Uterus (tissue), 4 donors: ENCODE measurements around the gene SLC17A2. TPM values are rescaled to one million over a fixed set of nuclear protein-coding genes. Genes with fewer than 3 reads are reported as not detected.

ENCODE experiments used
- DNase-seq, 2 donors: peaks; one replicate each; pipeline ENCODE4 v3.0.0-alpha.2; 2019 to 2020
- H3K27ac ChIP-seq, 2 donors: fragments of 200-600 bp; sonication (generic); 1 replicate in 1 of 2; 2 replicates in 1 of 2; pipeline ENCODE4 v1.5.1; 2016 to 2018
- H3K27me3 ChIP-seq, 2 donors: fragments of 200-600 bp; sonication (generic); one replicate each; pipeline ENCODE4 v1.5.1; 2018 to 2019; ENCODE audit warnings: control low read depth in 1 of 2
- H3K36me3 ChIP-seq, 2 donors: fragments of 200-600 bp; sonication (generic); one replicate each; pipeline ENCODE4 v1.5.1; 2019; ENCODE audit warnings: control low read depth in 1 of 2
- H3K4me1 ChIP-seq, 2 donors: fragments of 200-600 bp; sonication (generic); one replicate each; pipeline ENCODE4 v1.5.1; 2018 to 2019; ENCODE audit warnings: control low read depth in 1 of 2
- H3K4me3 ChIP-seq, 2 donors: fragments of 200-600 bp; sonication (generic); 1 replicate in 1 of 2; 2 replicates in 1 of 2; pipeline ENCODE4 v1.5.1; 2018 to 2019; ENCODE audit warnings: mild to moderate bottlenecking in 1 of 2
- H3K9me3 ChIP-seq, 2 donors: fragments of 200-600 bp; sonication (generic); one replicate each; pipeline ENCODE4 v1.5.1; 2019; ENCODE audit warnings: control low read depth in 1 of 2
- POLR2A ChIP-seq, 2 donors: fragments of 450-650 bp; IDR thresholded peaks; one replicate each; pipeline ENCODE4 v1.6.1; 2016; ENCODE audit warnings: antibody characterized with exemption in 2 of 2, mild to moderate bottlenecking in 1 of 2, moderate library complexity in 1 of 2
- intact Hi-C: fragments of 100-400 bp; cut with DNase I; formaldehyde crosslinking; loops from one replicate; pipeline ENCODE4 v1.15.1; 2023; ENCODE audit warnings: low total_unique reads
- total RNA-seq, 4 donors: library from RNA; depleted of rRNA in 3 of 4; stranded (reverse); fragments of >200 nt in 3 of 4; gene quantifications; one replicate each; pipeline versions ENCODE4 v1.1.0 to v1.2.4, GENCODE V29; 2014 to 2023
- TF ChIP-seq, protein P1 (sequence below), 4 experiments: fragments of 200-600 bp in 2 of 4; fragments of 450-650 bp in 2 of 4; sonication (generic) in 2 of 4; IDR thresholded peaks; one replicate each; pipeline ENCODE4 v1.5.1; 2016 to 2019; ENCODE audit warnings: antibody characterized with exemption in 4 of 4, mild to moderate bottlenecking in 2 of 4, moderate library complexity in 1 of 4
- donor health status: DM: yes; HTN: yes; CAD: no.

The SLC17A2 gene
- total RNA-seq, 4 donors from 2014 or later: not detected

DNA sequence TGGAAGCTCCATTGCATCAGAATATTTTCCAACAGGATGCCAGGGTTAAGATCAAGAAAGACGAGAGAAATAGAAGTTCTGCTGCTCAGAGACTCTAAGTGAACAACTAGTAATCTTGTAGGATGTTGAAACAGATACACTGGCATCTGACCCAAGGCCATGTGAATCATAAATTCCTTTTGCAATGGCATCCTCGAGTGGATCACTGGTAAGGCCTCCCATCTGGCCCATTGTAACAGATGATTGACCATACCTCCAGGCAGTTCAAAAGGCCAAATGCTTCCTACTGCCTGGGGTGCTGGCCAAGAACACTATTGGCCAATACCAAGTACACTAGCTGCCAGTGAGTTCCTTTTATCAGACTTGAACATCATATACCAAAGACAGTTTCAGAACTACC is 46.5 kb downstream of the SLC17A2 start:
- no peaks in the 10 kb centered on the region for H3K9me3 ChIP-seq
- no peaks in the 10 kb centered on the region for H3K36me3 ChIP-seq
- H3K27me3 ChIP-seq: no peaks in the 10 kb centered on the region
- no peak overlapping the region for H3K4me3 ChIP-seq
- DNase-seq: no peak
- H3K27ac ChIP-seq: no peak overlapping the region
- no peaks in the 10 kb centered on the region for H3K4me1 ChIP-seq
- intact Hi-C loops: no loop called here
- TF ChIP-seq, protein P1, sequence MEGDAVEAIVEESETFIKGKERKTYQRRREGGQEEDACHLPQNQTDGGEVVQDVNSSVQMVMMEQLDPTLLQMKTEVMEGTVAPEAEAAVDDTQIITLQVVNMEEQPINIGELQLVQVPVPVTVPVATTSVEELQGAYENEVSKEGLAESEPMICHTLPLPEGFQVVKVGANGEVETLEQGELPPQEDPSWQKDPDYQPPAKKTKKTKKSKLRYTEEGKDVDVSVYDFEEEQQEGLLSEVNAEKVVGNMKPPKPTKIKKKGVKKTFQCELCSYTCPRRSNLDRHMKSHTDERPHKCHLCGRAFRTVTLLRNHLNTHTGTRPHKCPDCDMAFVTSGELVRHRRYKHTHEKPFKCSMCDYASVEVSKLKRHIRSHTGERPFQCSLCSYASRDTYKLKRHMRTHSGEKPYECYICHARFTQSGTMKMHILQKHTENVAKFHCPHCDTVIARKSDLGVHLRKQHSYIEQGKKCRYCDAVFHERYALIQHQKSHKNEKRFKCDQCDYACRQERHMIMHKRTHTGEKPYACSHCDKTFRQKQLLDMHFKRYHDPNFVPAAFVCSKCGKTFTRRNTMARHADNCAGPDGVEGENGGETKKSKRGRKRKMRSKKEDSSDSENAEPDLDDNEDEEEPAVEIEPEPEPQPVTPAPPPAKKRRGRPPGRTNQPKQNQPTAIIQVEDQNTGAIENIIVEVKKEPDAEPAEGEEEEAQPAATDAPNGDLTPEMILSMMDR (IDR thresholded peaks at IDR 0.05): no peak
- TF ChIP-seq POLR2A (IDR thresholded peaks at IDR 0.05): no peak

DNA sequence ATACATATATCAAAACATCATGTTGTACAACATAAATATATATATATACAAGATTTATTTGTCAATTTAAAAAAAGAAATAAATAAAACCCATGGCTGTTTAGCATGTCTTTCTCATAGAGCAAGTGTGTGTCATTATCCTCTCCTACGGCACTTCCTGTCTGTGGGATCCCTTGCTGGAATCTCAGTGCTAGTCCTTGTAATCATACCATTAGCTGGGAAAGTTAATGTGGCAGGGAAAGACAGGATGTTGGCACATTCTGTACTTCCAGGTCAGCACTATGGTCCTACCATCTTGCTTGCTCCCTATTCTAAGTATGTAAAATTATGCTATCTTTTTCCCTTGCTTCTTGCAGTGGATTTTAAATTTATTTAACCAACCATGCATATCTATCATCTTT is 47.0 kb downstream of the SLC17A2 start:
- no peak overlapping the region for H3K27ac ChIP-seq
- no peaks in the 10 kb centered on the region for H3K36me3 ChIP-seq
- H3K4me1 ChIP-seq: no peaks in the 10 kb centered on the region
- no peak overlapping the region for H3K4me3 ChIP-seq
- no peak for DNase-seq
- no peaks in the 10 kb centered on the region for H3K27me3 ChIP-seq
- no peaks in the 10 kb centered on the region for H3K9me3 ChIP-seq
- intact Hi-C loops: no loop called here
- TF ChIP-seq, protein P1 (IDR thresholded peaks at IDR 0.05): no peak
- TF ChIP-seq POLR2A (IDR thresholded peaks at IDR 0.05): no peak

DNA sequence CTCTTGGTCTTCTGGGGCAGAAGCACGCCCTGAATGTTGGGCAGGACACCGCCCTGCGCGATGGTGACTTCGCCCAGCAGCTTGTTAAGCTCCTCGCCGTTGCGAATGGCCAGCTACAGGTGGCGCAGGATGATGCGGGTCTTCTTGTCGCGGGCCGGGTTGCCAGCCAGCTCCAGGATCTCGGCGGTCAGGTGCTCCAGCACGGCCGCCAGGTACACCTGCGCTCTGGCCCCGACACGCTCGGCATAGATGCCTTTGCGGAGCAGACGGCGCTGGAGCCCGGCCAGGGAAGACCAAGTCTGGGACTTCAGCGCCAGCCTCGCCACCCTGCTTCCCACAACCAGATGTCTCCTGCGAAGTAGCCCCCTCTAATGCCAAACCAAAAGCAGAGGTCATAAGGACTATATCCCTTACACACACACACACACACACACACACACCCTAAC is 48.4 kb downstream of the SLC17A2 start:
- TF ChIP-seq POLR2A (IDR thresholded peaks at IDR 0.05): no peak
- TF ChIP-seq, protein P1 (IDR thresholded peaks at IDR 0.05): no peak
- Histone ChIP-seq H3K4me1 (no peaks in the 10 kb centered on the region), H3K9me3 (no peaks in the 10 kb centered on the region), H3K27me3 (no peaks in the 10 kb centered on the region), H3K4me3 (no peak overlapping the region), H3K27ac (no peak overlapping the region), H3K36me3 (no peaks in the 10 kb centered on the region)
- peak in 1 of 2 donors; percentile 11 for DNase-seq
- intact Hi-C loops: no loop called here

DNA sequence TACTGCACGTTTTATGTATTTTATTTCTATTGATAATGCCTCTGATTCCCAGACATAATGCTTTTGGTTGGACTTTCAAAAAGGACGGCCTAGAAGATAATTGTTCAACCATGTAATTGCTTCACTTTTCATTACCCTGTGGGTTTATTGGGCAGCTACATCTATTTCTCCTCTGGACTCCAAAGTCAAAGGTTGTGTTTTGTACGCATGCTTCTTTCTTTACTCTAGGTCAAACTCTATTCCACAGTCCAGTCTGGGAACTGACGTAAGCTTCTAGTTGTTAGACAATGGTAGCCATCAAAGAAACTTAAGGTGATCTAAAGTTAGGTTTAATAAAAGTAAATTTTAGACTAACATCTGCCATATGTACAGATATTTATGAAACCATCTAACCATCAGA is 49.9 kb downstream of the SLC17A2 start:
- Histone ChIP-seq H3K9me3 (no peaks in the 10 kb centered on the region), H3K27me3 (no peaks in the 10 kb centered on the region), H3K27ac (no peak overlapping the region), H3K36me3 (no peaks in the 10 kb centered on the region), H3K4me1 (no peaks in the 10 kb centered on the region), H3K4me3 (no peak overlapping the region)
- TF ChIP-seq POLR2A (IDR thresholded peaks at IDR 0.05): no peak
- TF ChIP-seq, protein P1 (IDR thresholded peaks at IDR 0.05): no peak
- intact Hi-C loops: no loop called here
- DNase-seq: no peak

DNA sequence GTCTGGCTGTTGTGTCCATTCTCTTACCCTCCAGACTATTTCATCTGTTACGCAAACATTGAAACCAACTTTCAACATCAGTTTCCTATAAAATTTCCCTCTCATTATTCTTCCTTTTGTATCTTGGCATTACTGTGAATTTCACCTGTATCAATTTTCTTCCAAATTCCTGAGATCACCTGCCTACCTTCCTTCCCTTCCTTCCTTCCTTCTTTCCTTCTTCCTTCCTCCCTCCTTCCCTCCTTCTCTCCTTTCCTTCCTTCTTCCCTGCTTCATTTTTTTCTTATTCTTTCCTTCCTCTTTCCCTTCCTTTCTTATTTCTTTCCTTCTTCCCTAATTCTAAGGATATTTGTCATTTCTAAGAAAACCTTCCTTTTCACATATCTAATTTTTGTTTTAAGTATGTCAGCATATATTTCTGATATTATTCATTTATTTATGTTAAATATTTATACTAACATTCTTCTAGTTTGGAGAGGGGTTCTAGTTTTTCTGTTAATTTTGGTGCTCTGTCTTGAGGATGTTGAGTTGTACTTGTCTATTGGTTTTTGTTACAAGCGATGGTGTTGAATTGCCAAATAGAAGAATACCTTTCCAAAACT is 51.7 kb downstream of the SLC17A2 start:
- no peaks in the 10 kb centered on the region for H3K36me3 ChIP-seq
- TF ChIP-seq, protein P1 (IDR thresholded peaks at IDR 0.05): no peak
- TF ChIP-seq POLR2A (IDR thresholded peaks at IDR 0.05): no peak
- intact Hi-C loops: no loop called here
- H3K27ac ChIP-seq: no peak overlapping the region
- DNase-seq: no peak
- H3K4me3 ChIP-seq: no peak overlapping the region
- no peaks in the 10 kb centered on the region for H3K27me3 ChIP-seq
- H3K9me3 ChIP-seq: no peaks in the 10 kb centered on the region
- no peaks in the 10 kb centered on the region for H3K4me1 ChIP-seq
